Pancreas (tissue), 10 donors: ENCODE data around the gene PIP4K2A. TPM values are rescaled to one million over a fixed set of nuclear protein-coding genes. Genes with fewer than 3 reads are reported as not detected.

Experiments used
- ATAC-seq, 4 donors: fragments of 200-7000 bp; cut with Tn5 transposase; one replicate each; pipeline versions ENCODE4 v1.8.0 to v1.9.1; 2020; ENCODE audit warnings: mild to moderate bottlenecking in 4 of 4, moderate library complexity in 4 of 4
- DNase-seq, 6 donors: peaks; one replicate each; pipeline ENCODE4 v3.0.0-alpha.2; 2020
- FAIRE-seq: peaks from 2 replicates; lab custom pipeline; 2012; peaks lifted over from hg19 to GRCh38; lab: Jason Lieb, UNC
- H3K27ac ChIP-seq, 4 donors: fragments of 200-600 bp; sonication (generic); 1 replicate in 3 of 4; 2 replicates in 1 of 4; pipeline versions ENCODE4 v1.5.0 to v1.8.0; 2020
- H3K27me3 ChIP-seq, 4 donors: fragments of 200-600 bp; one replicate each; pipeline ENCODE4 v1.8.0; 2021
- H3K36me3 ChIP-seq, 3 donors: fragments of 200-600 bp; sonication (generic) in 1 of 3; one replicate each; pipeline versions ENCODE4 v1.5.0 to v1.8.0; 2020 to 2021
- H3K4me1 ChIP-seq, 3 donors: fragments of 200-600 bp; one replicate each; pipeline ENCODE4 v1.8.0; 2021
- H3K4me3 ChIP-seq, 4 donors: fragments of 200-600 bp; sonication (generic) in 2 of 4; one replicate each; pipeline versions ENCODE4 v1.5.0 to v1.8.0; 2020 to 2021
- H3K9me3 ChIP-seq, 4 donors: fragments of 200-600 bp; one replicate each; pipeline ENCODE4 v1.8.0; 2021
- WGBS, 2 donors: extraction: QIAGEN DNeasy Blood & Tissue Kit; methylation state at CpG; one replicate each; pipeline ENCODE4 v1.1.7; 2013; 5-methylcytosine and 5-hydroxymethylcytosine counted together
- intact Hi-C, 3 donors: fragments of 100-400 bp; cut with DNase I; formaldehyde crosslinking; loops; one replicate each; pipeline versions ENCODE4 v1.11.1 to v1.14.2; 2022
- polyA plus RNA-seq, 2 donors: library from polyadenylated mRNA; stranded (reverse); fragments of 200-250 nt; gene quantifications; one replicate each; pipeline ENCODE4 v1.2.3, GENCODE V29; 2013
- total RNA-seq, 6 donors: library from RNA; stranded (reverse); fragmentation: NEBNext Ultra II Directional in 4 of 6; extraction: Animal tissue kit (Norgen Biotek cat#: 25700) in 4 of 6; gene quantifications; one replicate each; pipeline versions ENCODE4 v1.2.1 to v1.2.4, GENCODE V29; 2021 to 2023
- TF ChIP-seq, protein P1 (sequence below), 4 donors: fragments of 200-600 bp; sonication (generic) in 3 of 4; IDR thresholded peaks; one replicate each; pipeline versions ENCODE4 v1.5.0 to v1.8.0; 2021; ENCODE audit warnings: antibody characterized with exemption in 4 of 4
- donor health status: healthy with polysubstance abuse.
- donor health status: DM: no; HTN: no; CAD: no; lungs with moderate emphysema.
- donor health status: DM: no; HTN: no; CAD: no.
- donor health status: control.
- donor health status: control.
- donor health status: Bipolar disorder and iron deficiency.
- donor health status: DM: yes; HTN: yes; CAD: no.
- donor health status: DM: no; HTN: no; CAD: no.
- donor health status: DM: no; HTN: no; CAD: no.
- donor health status: DM: yes; HTN: yes; CAD: no.

The PIP4K2A gene
- total and polyA plus RNA-seq, 8 donors: 3.6 to 17.8 (median 6.7) TPM

DNA sequence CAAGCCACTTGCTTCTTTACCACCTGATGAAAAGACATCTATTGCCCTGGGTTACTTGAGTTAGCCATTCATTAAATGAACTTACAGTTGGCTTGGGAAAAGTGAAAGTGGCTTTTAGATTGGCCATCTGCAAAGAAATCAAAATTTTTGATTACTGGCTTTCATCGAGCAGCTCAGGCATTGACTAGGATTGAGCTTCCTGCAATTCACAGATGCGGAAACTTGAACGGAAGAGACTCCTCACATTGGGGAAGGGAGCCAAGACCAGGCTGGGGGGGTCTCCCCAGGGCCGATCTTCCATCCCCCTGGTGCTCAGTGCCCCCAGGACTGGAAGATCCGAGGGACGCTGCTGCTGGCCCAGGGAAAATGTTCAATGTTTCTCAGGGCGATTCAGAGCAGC lies 145.4 kb downstream of the PIP4K2A start:
- H3K36me3 ChIP-seq: no peaks in the 10 kb centered on the region
- TF ChIP-seq, protein P1, sequence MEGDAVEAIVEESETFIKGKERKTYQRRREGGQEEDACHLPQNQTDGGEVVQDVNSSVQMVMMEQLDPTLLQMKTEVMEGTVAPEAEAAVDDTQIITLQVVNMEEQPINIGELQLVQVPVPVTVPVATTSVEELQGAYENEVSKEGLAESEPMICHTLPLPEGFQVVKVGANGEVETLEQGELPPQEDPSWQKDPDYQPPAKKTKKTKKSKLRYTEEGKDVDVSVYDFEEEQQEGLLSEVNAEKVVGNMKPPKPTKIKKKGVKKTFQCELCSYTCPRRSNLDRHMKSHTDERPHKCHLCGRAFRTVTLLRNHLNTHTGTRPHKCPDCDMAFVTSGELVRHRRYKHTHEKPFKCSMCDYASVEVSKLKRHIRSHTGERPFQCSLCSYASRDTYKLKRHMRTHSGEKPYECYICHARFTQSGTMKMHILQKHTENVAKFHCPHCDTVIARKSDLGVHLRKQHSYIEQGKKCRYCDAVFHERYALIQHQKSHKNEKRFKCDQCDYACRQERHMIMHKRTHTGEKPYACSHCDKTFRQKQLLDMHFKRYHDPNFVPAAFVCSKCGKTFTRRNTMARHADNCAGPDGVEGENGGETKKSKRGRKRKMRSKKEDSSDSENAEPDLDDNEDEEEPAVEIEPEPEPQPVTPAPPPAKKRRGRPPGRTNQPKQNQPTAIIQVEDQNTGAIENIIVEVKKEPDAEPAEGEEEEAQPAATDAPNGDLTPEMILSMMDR (IDR thresholded peaks at IDR 0.05): no peak
- no peak overlapping the region for H3K27ac ChIP-seq
- 88 to 89% methylated on average over 7 of the region's 7 CpGs for WGBS, 2 donors
- H3K4me1 ChIP-seq: no peaks in the 10 kb centered on the region
- H3K9me3 ChIP-seq: no peaks in the 10 kb centered on the region
- H3K27me3 ChIP-seq: no peaks in the 10 kb centered on the region
- H3K4me3 ChIP-seq: no peak overlapping the region
- intact Hi-C loops: no loop called here
- no peak for DNase-seq
- no peak for ATAC-seq
- no peak for FAIRE-seq

DNA sequence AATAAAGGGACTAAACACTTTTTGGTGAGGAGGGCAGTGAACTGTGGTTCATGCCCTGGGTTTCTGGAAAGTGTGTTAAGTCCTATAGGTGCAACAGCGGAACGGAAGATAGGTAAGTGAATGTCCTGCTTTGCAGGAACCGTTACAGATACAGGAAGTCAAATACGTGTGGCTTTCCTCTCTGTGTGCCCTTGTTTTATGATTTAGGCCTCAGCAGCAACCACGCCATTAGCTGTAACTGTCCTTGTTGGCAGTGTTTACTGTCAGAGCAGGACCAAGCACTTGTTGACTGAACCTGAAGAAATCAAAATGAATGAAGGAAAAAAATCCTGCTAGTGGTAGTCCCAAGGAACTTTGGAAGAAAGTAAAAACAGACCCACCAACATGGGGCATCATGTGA lies 150.3 kb downstream of the PIP4K2A start:
- TF ChIP-seq, protein P1 (IDR thresholded peaks at IDR 0.05): no peak
- 90 to 91% methylated on average over 5 of the region's 5 CpGs for WGBS, 2 donors
- no peak for FAIRE-seq
- Histone ChIP-seq H3K4me1 (peaks cover 0 to 7% (median 5%) of the 10 kb centered on the region in 3 donors), H3K9me3 (no peaks in the 10 kb centered on the region), H3K4me3 (no peak overlapping the region), H3K36me3 (no peaks in the 10 kb centered on the region), H3K27me3 (no peaks in the 10 kb centered on the region), H3K27ac (no peak overlapping the region)
- ATAC-seq: no peak
- intact Hi-C loops: no loop called here
- no peak for DNase-seq

- no peak overlapping the region for H3K4me3 ChIP-seq
- peaks cover 0 to 7% (median 5%) of the 10 kb centered on the region in 3 donors for H3K4me1 ChIP-seq
- H3K27me3 ChIP-seq: no peaks in the 10 kb centered on the region
- intact Hi-C loops: no loop called here
- 98 to 99% methylated on average over 5 of the region's 5 CpGs for WGBS, 2 donors
- TF ChIP-seq, protein P1 (IDR thresholded peaks at IDR 0.05): no peak
- H3K27ac ChIP-seq: no peak overlapping the region
- no peak for DNase-seq
- FAIRE-seq: no peak
- no peaks in the 10 kb centered on the region for H3K9me3 ChIP-seq
- no peak for ATAC-seq
- no peaks in the 10 kb centered on the region for H3K36me3 ChIP-seq
These were observed 152.5 kb downstream of the PIP4K2A start for GRCh38 chr10:22561909-22562308.

- Histone ChIP-seq H3K36me3 (no peaks in the 10 kb centered on the region), H3K4me1 (peaks cover 0 to 7% (median 5%) of the 10 kb centered on the region in 3 donors), H3K9me3 (no peaks in the 10 kb centered on the region), H3K27me3 (no peaks in the 10 kb centered on the region), H3K4me3 (no peak overlapping the region), H3K27ac (no peak overlapping the region)
- WGBS, 2 donors: 78 to 79% methylated on average over 6 of the region's 6 CpGs
- ATAC-seq (no peak), DNase-seq (no peak), FAIRE-seq (no peak)
- intact Hi-C loops: no loop called here
- TF ChIP-seq, protein P1 (IDR thresholded peaks at IDR 0.05): no peak
These were observed 153.5 kb downstream of the PIP4K2A start for GRCh38 chr10:22560913-22561239.

- no peak overlapping the region for H3K27ac ChIP-seq
- ATAC-seq (peak in 1 of 4 donors; percentile 51), DNase-seq (no peak), FAIRE-seq (no peak)
- 62 to 65% methylated on average over 17 of the region's 17 CpGs for WGBS, 2 donors
- H3K4me3 ChIP-seq: no peak overlapping the region
- no peaks in the 10 kb centered on the region for H3K27me3 ChIP-seq
- intact Hi-C loops: no loop called here
- TF ChIP-seq, protein P1 (IDR thresholded peaks at IDR 0.05): no peak
- H3K9me3 ChIP-seq: no peaks in the 10 kb centered on the region
- no peaks in the 10 kb centered on the region for H3K36me3 ChIP-seq
- peaks cover 0 to 7% (median 5%) of the 10 kb centered on the region in 3 donors for H3K4me1 ChIP-seq
These were observed 154.1 kb downstream of the PIP4K2A start for GRCh38 chr10:22560096-22560912.
